HG02610 (cell line): ENCODE results near the gene SECISBP2L.

Experiments
- ATAC-seq: cut with Tn5 transposase; IDR thresholded peaks from one replicate; pipeline ENCODE4 v1.9.1; 2021; ENCODE audit warnings: mild to moderate bottlenecking, moderate library complexity; ENCODE audit not compliant: unreplicated experiment

SECISBP2L gene

GRCh38 chr15:48967336-48967735 is 78.9 kb downstream of the SECISBP2L start:
- ATAC-seq = no peak

- ATAC-seq = peak; percentile 89
Measured at GRCh38 chr15:48966595-48967301, 79.5 kb downstream of the SECISBP2L start.

GRCh38 chr15:48965972-48966371 is 80.3 kb downstream of the SECISBP2L start:
- ATAC-seq = peak; percentile 63

- no peak for ATAC-seq
Measured at GRCh38 chr15:48964898-48965297, 81.3 kb downstream of the SECISBP2L start.

DNA sequence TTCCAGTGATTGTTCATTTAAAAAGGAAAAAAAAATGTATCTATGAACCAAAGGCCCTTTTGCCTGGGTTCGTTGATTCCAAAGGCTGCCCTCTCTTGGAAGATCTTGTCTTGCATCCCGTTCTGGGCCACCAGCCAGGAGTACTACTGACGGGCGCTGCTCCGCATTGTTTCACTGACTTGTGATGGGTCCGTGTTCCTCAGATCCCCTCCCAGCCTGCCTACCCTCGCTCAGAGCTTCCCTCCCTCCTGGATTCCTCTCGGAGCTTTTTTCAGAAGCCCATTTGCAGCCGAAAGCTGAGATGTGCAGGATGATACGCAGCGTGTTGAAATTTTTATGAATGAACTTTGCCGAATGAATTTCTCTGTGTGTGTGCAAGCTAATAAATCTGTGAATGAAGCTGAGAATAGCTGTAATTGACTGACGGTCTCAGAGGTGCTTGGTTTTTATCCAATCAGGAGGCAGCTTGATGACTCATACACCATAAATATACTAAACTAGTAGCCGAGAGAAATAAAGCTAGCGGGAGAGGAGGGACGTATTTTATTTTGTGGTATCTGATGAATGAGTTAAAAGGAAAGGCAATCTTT is 82.6 kb downstream of the SECISBP2L start, which contains the start of gene SHC4:
Gene SHC4 (minus strand): TSS at position 396 of the 590 bp plus-strand sequence. CDS start 904 bp downstream, outside the sequence.
- ATAC-seq = peak; percentile 33

DNA sequence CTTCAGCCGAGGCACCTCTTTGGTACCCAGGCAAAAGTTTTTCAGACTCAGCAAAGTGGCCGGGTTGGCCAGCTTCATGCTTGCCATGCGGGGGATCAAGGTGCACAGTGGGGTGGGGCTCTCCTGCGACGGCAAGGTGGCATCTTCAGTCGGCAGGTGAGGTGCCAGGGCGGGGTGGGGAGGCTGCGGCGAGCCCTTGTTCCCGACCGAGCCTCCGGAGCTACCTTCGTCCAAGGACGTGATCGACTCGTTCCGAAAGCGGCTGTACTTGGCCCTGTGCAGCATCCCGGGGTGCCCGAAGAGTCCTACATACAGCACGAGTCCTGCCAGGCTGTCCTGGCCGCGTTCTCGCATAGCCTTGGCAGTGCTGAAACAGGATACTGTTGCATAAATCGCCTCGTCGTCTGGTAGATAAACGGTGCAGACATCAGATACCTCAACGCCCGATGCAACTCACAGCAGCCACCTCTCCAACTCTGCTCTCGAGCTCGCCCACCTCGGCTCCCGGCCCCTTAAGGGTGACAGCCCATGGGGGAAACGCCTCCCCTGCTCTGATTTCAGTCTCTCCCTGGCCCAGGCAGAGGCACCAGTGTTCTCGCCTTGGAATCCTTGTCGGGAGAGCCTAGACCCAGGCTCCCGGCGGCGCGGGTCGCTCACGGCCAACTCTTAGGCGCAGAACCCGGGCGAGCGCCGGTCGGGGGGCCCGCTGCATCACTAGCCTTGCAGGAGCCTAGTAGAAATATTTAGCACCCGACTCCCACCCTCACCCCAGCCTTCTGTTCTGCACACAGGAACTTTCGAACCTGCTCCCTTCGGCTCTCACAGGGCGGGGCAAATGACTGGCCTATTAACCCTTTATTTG is 83.4 kb downstream of the SECISBP2L start:
- ATAC-seq = no peak

DNA sequence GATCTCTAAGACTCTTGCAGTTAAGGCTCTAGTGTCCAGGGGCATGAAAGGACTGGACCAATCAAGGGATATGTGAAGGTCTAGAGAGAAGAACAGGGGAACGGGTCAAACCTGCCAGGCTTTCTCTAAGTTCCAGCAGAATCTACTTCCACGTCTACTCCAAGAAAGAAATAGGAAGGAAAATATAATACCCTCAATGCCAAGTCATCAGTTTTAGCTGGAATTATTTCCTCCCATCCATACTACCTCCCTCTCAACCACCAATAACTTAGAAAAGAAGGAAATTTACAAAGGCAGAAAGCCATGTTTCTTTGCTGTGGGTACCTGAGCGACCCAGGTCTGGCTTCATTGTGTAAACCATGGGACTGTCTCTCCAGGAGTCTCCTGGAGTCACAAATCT is 90.3 kb downstream of the SECISBP2L start:
- no peak for ATAC-seq

- ATAC-seq = no peak
Measured at GRCh38 chr15:48955370-48955769, 90.9 kb downstream of the SECISBP2L start.

GRCh38 chr15:48954538-48954937 is 91.7 kb downstream of the SECISBP2L start:
- no peak for ATAC-seq

DNA sequence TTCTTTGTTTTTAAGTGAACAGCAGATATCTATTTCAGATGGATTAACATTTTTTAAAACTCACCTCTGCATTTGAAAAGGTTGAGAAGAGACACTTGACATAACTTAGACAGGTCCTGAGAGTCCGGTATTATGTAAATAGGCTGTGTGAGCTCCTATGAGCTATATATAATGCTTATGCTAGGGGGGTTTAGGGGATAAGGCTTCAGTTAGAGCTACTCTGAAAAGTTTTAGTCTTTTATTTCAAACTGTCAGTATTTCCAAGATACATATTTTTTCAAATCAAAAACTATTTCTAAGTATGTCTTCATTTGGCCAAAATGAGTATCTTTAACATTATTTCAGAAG is 99.4 kb downstream of the SECISBP2L start:
- no peak for ATAC-seq

- no peak for ATAC-seq
Measured at GRCh38 chr15:48946074-48946839, 100.0 kb downstream of the SECISBP2L start.

- ATAC-seq = no peak
Measured at GRCh38 chr15:48945386-48945785, 100.9 kb downstream of the SECISBP2L start.

GRCh38 chr15:48941904-48942303 is 104.3 kb downstream of the SECISBP2L start:
- no peak for ATAC-seq

DNA sequence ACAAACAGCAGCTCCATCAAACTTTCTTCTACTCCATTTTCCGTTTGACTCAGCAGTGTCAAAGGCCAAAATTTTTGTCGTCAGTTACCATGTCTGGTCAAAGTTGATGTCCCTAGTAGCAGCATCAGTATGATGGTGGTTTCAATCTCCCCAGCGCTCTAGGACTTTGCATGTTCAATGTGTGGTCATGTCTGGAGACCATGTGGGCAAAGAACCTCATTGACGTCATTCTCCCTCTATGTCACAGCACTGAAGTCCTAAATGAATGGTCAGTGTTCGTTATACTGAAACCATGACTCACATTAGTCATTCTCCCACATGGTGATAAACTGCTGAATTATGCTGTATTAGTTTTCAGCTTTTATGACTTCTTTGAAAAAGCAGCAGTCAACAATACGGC is 105.7 kb downstream of the SECISBP2L start:
- peak; percentile 90 for ATAC-seq

DNA sequence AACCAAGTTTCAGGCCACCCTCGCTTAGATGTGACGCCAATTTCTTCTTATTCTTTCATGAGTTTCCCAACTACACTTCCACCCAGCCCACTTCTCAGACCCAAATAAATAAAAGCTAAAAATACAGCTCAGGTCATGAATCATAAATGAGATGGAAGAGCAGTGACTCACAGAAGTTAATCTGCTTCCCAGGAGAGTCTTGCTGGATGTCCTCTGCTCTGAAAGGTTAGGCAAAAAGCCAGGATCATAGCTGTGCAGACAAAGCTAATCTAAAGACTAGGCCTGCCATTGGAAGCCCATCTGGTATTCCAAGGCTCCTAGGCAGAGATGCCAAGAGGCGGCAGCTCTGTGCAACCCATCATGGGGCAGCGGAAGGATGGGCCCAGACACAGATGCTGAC is 106.6 kb downstream of the SECISBP2L start:
- ATAC-seq = no peak
